T-helper 1 cell (primary cell): ENCODE data around the gene SLC15A4.

ENCODE experiments used
- DNase-seq, 5 donors: peaks; one replicate each; pipeline ENCODE4 v3.0.0-alpha.2; 2012 to 2020

The SLC15A4 gene

DNA sequence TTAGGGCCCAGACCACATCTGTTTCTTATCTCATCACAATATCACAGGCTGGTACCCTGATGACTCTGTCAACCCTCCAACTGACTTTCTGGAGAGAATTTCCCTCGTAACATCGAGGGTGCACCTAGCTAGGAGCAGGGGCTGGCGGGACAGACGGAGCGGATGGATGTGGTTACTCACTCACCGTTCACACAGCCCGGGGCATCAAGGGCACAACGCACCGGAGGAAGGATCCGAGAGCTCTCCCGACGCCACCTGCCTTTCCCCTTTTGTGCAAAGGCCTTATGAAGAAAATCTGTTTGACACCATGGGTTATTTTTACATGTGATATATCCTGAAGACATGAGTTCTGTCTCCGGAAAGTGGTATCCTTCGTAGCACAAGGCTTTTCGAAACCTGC, 31.4 kb downstream of the SLC15A4 start:
- DNase-seq = no peak

- no peak for DNase-seq
Measured at GRCh38 chr12:128791395-128792322, 32.1 kb downstream of the SLC15A4 start.

GRCh38 chr12:128790653-128791373, 32.9 kb downstream of the SLC15A4 start:
- DNase-seq = no peak

DNA sequence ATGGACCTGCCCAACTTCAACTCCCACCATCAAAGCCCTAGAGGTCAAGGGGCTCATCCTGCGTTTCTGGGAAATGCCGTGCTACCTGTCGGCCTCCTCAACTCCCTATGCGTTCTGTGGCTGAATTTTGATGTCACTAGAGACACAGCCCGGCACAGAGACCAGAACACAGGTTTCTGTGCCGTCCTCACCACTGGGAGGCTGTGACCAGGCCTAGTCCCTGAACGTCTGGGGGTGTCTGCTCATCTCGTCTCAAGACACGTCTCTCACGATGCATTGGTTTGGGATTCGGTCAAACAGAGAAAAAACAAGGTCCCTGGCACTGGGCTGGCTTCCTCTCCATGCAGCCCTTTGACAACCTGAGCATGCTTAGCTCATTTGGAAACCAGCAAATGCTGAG, 33.5 kb downstream of the SLC15A4 start:
- DNase-seq = no peak

DNA sequence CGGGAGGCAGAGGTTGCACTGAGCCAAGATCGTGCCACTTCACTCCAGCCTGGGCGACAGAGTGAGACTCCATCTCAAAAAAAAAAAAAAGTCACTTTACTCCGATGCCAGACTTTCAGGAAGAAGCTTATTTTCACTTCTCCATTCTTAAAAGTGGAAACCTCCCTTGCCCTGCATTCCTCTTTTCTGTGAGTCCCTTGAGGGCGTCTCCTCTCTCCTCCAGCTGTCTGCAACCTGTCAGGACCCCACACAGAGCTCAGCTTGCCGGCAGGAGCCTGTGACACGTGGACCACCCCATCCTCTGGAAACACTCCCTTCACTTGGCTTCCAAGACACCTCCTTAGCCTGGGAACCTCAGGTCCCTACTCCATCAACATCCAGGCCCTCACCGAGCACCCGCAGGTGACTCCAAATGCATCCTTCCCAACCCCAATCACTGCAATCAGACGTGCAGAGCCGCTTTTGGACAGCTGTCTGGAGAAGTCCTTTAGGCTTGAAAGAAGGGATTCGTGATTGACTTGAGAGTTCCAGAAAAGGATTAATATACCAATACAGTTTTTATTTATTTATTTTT, 34.3 kb downstream of the SLC15A4 start:
- no peak for DNase-seq

- no peak for DNase-seq
Measured at GRCh38 chr12:128787827-128788226, 35.9 kb downstream of the SLC15A4 start.

DNA sequence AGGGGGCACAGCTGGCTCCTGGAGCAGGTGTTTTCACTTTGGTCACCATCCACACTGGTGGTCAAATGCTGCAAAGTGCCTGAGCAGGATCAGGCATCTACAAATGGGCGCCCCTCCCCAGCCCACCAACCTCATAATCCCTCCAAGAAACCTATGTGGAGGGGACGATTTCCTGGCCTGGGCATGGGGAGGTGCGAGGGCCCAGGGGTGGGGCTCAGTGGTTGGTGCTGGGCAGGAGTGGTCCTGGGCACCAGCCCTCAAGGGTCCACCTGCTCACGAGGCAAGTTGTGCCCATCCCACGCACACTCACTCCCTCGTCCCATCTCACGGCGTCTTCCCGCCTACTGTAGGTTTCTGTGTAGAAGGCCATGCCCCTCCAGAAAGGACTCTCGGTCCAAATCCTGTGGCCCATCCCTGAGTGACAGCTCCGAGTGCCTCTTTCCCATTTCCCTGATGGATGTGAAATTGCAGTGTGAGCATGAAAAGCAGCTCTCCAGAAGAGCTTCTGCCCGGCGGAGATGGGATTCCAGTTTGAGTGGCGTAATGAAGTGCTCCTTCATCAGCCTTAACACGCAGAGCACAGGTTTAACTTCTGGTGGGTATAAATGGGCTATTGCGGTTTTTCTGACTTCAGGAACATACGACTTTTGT, 36.9 kb downstream of the SLC15A4 start:
- no peak for DNase-seq

DNA sequence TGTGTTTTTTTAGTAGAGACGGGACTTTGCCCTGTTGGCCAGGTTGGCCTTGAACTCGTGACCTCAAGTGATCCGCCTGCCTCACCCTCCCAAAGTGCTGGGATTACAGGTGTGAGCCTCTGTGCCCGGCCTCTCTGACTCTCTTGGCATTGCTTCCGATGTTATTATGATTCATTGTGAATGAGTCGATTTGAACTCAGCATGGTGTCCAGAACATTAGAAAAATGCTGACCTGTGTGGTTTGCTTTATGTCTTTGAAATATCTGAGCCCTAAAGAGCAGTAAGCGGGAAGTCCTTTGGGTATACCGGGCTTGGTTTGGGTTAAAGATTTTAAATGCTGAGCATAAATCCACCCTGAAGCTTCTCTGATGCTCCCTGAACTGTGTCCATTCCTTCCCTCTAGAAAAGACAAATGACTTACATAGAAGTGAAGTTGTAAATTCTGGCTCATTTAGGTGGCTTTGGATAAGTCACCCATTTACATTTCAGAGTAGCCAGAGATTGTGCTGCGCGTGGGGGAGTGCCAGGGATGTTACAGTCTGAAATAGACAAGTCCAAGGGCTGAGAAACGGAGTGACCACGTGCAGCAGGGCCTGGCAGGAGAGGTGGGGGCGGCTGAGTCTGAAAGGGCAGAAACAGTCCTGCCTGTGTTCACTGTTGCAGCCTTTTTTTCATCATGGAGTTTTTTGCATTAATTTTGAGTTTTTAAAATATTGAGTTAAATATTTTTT, 39.6 kb downstream of the SLC15A4 start:
- DNase-seq = no peak

DNA sequence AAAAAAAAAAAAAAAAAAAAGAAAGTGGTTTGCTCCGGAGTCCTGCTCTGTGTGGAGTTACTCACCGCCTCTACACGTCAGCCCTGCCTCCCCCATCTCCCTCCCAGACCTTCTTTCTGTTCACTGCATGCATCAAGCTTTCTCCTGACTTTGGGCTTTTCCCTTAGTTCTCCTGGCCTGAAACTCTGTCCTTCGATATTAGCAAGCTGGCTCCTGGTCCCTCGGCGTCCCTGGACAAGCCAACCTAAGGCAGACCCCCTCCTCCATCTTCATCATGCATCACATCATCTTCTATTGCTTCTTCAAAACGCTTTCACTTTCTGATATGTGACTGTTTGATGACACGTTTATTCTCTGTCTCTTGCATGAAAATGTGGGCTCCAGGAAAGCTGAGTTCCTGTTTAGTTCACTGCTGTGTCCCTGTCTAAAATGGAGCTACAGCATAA, 40.6 kb downstream of the SLC15A4 start:
- peak in 1 of 5 donors; percentile 35 for DNase-seq

GRCh38 chr12:128779901-128780300, 43.9 kb downstream of the SLC15A4 start:
- DNase-seq = no peak

GRCh38 chr12:128772249-128772648, 51.5 kb downstream of the SLC15A4 start:
- no peak for DNase-seq

GRCh38 chr12:128771681-128772080, 52.1 kb downstream of the SLC15A4 start:
- no peak for DNase-seq

DNA sequence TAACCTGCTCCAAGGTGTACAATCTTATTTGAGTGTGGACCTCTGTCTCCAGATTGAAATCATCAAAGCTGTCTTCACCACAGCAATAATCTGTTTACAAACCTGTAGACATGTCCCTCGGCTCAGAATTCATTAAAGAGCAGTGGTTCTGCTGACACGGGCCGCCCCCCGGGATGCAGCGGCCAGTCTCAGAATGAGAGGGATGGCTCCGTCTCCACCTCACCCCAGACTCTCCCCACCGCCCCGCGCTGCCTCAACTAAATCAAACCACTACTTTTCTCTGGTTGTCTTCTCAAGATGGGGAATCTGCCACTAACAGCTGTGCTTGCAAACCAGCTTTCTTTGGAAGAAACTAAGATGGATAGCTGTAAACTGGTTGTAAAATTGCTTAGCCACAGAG, 56.2 kb downstream of the SLC15A4 start:
- no peak for DNase-seq

DNA sequence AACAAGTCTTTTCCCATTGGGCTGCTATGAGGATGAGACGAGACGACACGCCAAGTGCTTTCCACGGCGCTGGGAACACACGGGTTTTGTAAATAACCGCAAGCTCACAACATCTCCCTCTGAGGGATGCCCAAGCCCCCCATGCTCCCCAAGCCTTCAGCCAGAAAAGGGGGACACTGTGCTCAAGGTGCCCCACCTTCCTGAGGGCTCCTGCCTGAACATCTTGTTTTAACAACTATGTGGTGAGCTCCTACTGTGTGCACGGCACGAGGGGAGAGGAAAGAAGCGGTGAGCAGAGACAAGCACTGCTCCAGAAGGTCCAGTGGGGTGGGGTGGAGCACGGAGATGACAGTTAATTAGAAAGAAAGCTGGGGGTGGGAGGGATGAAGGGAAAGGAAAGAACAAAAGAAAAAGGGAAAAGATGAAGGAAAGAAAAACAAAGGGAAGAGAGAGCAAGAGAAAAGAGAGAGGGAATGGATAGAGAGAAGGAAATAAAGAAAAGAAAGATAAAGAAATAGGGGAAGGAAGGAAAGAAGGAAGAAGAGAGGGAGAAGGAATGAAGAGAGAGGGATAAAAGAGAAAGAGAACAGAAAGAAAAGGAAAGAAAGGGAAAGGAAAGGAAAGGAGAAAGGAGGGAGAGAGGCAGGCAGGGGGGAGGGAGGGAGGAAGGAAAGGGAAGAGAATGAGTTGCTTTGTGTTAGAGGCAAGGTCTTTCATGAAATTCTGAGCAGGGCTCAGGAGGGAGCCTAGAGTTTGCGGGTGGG, 56.8 kb downstream of the SLC15A4 start:
- DNase-seq = no peak

GRCh38 chr12:128763395-128763794, 60.4 kb downstream of the SLC15A4 start:
- no peak for DNase-seq

GRCh38 chr12:128761379-128761790, 62.4 kb downstream of the SLC15A4 start:
- DNase-seq = no peak

DNA sequence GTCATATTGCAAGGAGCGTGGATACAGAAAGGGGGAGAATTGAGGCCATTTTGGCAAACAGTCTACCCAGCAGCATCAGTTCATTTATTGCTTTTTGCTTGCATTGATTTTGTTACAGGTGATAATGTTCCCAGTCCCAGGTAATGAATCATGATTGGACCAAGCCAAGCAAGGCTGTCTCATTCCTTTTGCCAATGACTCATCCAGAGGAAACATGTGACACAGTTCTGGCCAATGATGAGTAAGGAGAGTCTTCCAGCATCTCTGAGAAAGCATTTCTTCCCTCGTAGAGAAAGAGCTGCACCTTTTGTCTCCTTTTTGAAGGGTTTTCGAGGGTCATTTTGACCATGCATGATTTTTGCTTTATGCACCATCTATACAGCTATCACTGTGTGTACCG, 68.2 kb downstream of the SLC15A4 start:
- no peak for DNase-seq

DNA sequence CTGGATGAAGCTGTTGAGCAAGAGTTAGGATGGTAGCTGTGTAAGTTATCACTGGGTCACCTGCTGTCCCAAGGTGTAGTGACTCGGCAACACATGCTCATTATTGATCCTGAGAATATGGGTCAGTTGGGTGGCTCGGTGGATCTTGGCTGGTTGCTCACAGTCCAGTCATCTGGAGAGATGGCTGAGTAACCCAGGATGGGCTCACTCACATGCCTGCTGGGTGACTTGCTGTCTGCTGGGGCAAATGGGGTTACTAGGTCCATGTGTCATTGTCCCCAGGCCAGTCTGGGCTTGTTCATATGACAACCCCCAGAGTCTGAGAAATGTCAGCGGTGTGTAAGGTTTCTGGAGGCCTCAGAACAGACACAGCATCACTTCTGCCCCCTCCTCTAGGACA, 69.5 kb downstream of the SLC15A4 start:
- DNase-seq = no peak

DNA sequence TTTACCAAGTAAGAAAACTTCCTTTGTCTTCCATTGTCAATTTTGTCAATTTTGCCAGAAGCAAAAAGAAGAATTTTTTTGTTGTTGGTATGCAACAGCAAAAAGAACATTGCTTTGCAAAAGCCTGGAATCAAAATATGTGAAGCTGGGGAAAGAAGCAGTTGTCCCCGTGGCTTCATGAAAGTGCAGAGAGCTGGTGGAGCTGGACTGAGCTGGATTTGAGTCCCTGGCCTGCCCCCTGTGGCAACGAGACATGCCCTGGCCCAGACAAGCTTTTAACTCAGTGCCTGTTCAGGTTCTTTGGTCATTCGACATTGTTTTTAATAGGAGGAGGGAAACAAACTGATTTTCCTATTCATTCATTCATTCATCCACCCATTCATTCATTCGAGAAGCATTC, 70.3 kb downstream of the SLC15A4 start:
- no peak for DNase-seq

GRCh38 chr12:128752386-128752785, 71.4 kb downstream of the SLC15A4 start:
- DNase-seq = no peak

DNA sequence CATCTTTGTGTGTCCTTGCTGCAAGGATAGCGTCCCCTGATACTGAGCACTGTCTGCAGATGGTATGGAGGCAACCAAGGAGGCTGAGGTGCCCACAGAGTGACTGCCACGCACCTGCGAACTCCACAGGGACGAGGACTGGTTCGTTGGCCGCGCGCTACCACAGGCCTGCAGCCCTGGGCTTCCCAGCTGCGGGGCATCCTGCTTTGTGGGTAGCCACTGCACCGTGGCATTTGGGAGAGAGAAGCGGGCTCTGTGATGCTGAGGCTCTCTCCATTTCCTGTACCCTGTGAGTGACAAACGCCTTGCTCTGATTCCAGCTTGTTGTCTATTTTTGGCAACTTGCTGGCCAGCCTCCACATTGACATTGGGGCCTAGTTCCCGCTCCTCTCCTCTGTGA, 76.3 kb downstream of the SLC15A4 start:
- no peak for DNase-seq
